K562 (cell line): ENCODE data around the gene C2orf42. TPM values are rescaled to one million over a fixed set of nuclear protein-coding genes. Genes with fewer than 3 reads are reported as not detected.

Experiments used
- ARNT ChIP-seq, 2 experiments: fragments of 450-650 bp; IDR thresholded peaks; 2 replicates each; pipeline ENCODE4 v1.6.1; 2016; ENCODE audit warnings: mild to moderate bottlenecking in 1 of 2
- FOXA3 ChIP-seq, 2 experiments: fragments of 450-650 bp in 1 of 2; sonication (generic) in 1 of 2; formaldehyde crosslinking; IDR thresholded peaks in 1 of 2; conservative IDR thresholded peaks in 1 of 2; 2 replicates each; pipeline versions ENCODE4 v1.4.0 to v1.8.0; 2020 to 2022; ENCODE audit warnings: mild to moderate bottlenecking in 2 of 2, missing genetic modification reagents in 1 of 2
- FOXP1 ChIP-seq: sonication (generic); formaldehyde crosslinking; IDR thresholded peaks from 2 replicates; pipeline ENCODE4 v1.8.0; 2022; ENCODE audit warnings: mild to moderate bottlenecking, missing genetic modification reagents
- JUN ChIP-seq, 2 experiments: sonication (generic) in 1 of 2; formaldehyde crosslinking in 1 of 2; IDR thresholded peaks; 2 replicates each; pipeline versions ENCODE4 v1.6.1 to v1.8.0; 2012 to 2022; ENCODE audit warnings: borderline replicate concordance in 2 of 2, mild to moderate bottlenecking in 2 of 2, improper control_type of control experiment in 1 of 2, low read depth in 1 of 2, low read length in 1 of 2, missing genetic modification reagents in 1 of 2
- KDM1A ChIP-seq, 2 experiments: fragments of 450-650 bp; IDR thresholded peaks; 2 replicates each; pipeline ENCODE4 v1.6.1; 2016; ENCODE audit warnings: mild to moderate bottlenecking in 2 of 2
- L3MBTL2 ChIP-seq: fragments of 450-650 bp; IDR thresholded peaks from 2 replicates; pipeline ENCODE4 v1.6.1; 2016; ENCODE audit warnings: mild to moderate bottlenecking, moderate library complexity
- MTA3 ChIP-seq: fragments of 450-650 bp; formaldehyde crosslinking; IDR thresholded peaks from 2 replicates; pipeline ENCODE4 v1.6.1; 2017; ENCODE audit warnings: mild to moderate bottlenecking, borderline replicate concordance
- NFIX ChIP-seq: fragments of 250-450 bp; sonication (Bioruptor Pico); IDR thresholded peaks from 2 replicates; pipeline ENCODE4 v1.4.0; 2020; ENCODE audit warnings: low read depth, mild to moderate bottlenecking, moderate library complexity
- NFXL1 ChIP-seq: fragments of 450-650 bp; formaldehyde crosslinking; IDR thresholded peaks from 2 replicates; pipeline ENCODE4 v1.4.0; 2021; ENCODE audit warnings: mild to moderate bottlenecking
- POLR2A ChIP-seq: fragments of 450-650 bp; conservative IDR thresholded peaks from 2 replicates; pipeline ENCODE4 v1.6.1; 2016
- SRSF3 ChIP-seq: fragments of 200-400 bp; formaldehyde crosslinking; IDR thresholded peaks from 2 replicates; pipeline ENCODE4 v1.6.1; 2016; ENCODE audit warnings: mild to moderate bottlenecking, low read length, moderate library complexity; ENCODE audit not compliant: insufficient read depth
- STAT5B ChIP-seq: fragments of 250-450 bp; sonication (Bioruptor Pico); IDR thresholded peaks from 2 replicates; pipeline ENCODE4 v1.8.0; 2021; ENCODE audit warnings: mild to moderate bottlenecking, inconsistent platforms
- TEAD1 ChIP-seq, 2 experiments: fragments of 450-650 bp in 1 of 2; sonication (generic) in 1 of 2; formaldehyde crosslinking; IDR thresholded peaks; 2 replicates each; pipeline versions ENCODE4 v1.4.0 to v1.8.0; 2020 to 2022; ENCODE audit warnings: mild to moderate bottlenecking in 2 of 2, missing genetic modification reagents in 1 of 2
- WHSC1 ChIP-seq: IDR thresholded peaks from one replicate; pipeline ENCODE4 v1.6.1; 2012; ENCODE audit warnings: low read length, control low read depth, inconsistent platforms
- ZC3H4 ChIP-seq: sonication (generic); formaldehyde crosslinking; IDR thresholded peaks from 2 replicates; pipeline ENCODE4 v1.9.0; 2021; ENCODE audit warnings: missing genetic modification reagents, borderline replicate concordance
- ZNF263 ChIP-seq: sonication (generic); formaldehyde crosslinking; IDR thresholded peaks from 2 replicates; pipeline ENCODE4 v1.8.0; 2022; ENCODE audit warnings: mild to moderate bottlenecking, missing genetic modification reagents, borderline replicate concordance
- polyA plus RNA-seq, 8 experiments: library from polyadenylated mRNA; depleted of rRNA in 4 of 8; stranded (reverse) in 5 of 8; unstranded in 3 of 8; fragments of >200 nt; fragmentation: Nextera tagmentation in 2 of 8; fragmentation: Illumina TruSeq in 1 of 8; extraction: Ambion mirVana in 2 of 8; extraction: Trizol in 1 of 8; gene quantifications; 2 replicates each; pipeline versions ENCODE4 v1.2.1 to v1.2.3, GENCODE V29; 2011 to 2014; ENCODE audit warnings: inconsistent platforms in 1 of 8, missing spikeins in 1 of 8
- total RNA-seq, 7 experiments: library from RNA; depleted of rRNA in 6 of 7; stranded (reverse); fragments of >200 nt in 6 of 7; fragmentation: Illumina TruSeq in 2 of 7; extraction: Trizol in 2 of 7; gene quantifications; 2 replicates each; pipeline versions ENCODE4 v1.2.1 to v1.2.3, GENCODE V29; 2011 to 2021; ENCODE audit warnings: low replicate concordance in 1 of 7
- TF ChIP-seq, protein P1 (sequence below): fragments of 150-350 bp; conservative IDR thresholded peaks from 2 replicates; pipeline ENCODE4 v1.6.1; 2014; ENCODE audit warnings: low read length
- TF ChIP-seq, protein P2 (sequence below): fragments of 250-450 bp; sonication (Bioruptor Pico); IDR thresholded peaks from 2 replicates; pipeline ENCODE4 v1.8.0; 2022; ENCODE audit warnings: inconsistent platforms, mild to moderate bottlenecking, moderate library complexity, borderline replicate concordance
- TF ChIP-seq, protein P3 (sequence below): fragments of 250-450 bp; sonication (Bioruptor Pico); IDR thresholded peaks from 2 replicates; pipeline ENCODE4 v1.8.0; 2022; ENCODE audit warnings: inconsistent platforms
- TF ChIP-seq, protein P4 (sequence below): fragments of 450-650 bp; IDR thresholded peaks from 2 replicates; pipeline ENCODE4 v1.6.1; 2016; ENCODE audit warnings: borderline replicate concordance

Gene C2orf42
- total and polyA plus RNA-seq, 9 of the 15 experiments (the other 6 are each of a cell fraction or from before 2014, with no cell fraction given): 4.6 to 10.9 (median 7.5) TPM

DNA sequence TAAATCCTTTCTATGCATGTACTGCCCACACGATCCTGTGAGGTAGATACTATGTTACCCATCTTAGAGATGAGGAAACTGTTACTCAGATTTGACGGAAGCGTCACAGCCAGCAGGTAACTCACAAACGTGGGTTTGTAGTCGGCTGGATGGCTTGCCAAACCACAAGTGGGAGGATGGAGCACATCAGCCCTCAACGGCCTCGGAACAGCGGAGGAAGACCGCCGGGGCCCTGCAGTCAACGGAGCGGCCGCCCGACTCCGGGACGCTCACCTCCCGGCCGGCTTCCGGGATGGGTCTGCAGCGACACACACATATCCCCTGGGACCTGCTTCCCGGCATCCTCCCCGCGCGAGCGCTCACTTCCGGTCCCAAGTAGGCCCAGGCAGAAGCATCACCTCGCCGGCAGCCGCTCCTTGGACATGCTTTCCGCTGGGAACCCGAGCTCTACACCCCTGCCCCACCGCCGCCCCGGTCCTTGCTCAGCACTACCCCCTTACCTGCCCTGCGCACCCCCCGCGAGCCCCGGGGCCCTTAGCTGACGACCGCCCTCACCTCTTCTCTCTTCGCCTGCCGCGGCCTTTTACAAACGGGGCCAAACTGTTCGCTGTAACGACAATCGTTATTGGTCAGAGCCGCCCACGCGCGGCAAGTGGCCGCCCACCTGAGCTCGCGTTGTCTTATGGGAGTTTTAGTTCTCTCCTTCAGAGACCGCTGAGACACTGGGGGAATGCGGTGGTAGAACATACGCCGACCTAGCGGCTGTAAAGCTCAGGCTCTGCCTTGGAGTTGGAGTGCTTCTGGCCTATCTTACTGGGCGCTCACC lies at the start of gene C2orf42 (continued):
- TF ChIP-seq JUN (IDR thresholded peaks at IDR 0.05; ENCODE audit: borderline replicate concordance, low read depth, low read length) (peak; percentile 27; the same call in 1 of the 2 replicates), JUN (CRISPR knock-in tag; IDR thresholded peaks at IDR 0.05; ENCODE audit: borderline replicate concordance) (no peak), FOXA3 (CRISPR knock-in tag; conservative IDR thresholded peaks at IDR 0.05 in 1 of 2, IDR thresholded peaks at IDR 0.05 in 1 of 2) (no peak), STAT5B (no peak), ARNT (IDR thresholded peaks at IDR 0.05) (no peak), POLR2A (peak; percentile 96), WHSC1 (no peak), L3MBTL2 (peak; percentile 47), FOXP1 (CRISPR knock-in tag) (0 out of 2 replicates have a peak, but pooled peaks have one; percentile 60), SRSF3 (no peak), ZC3H4 (peak; percentile 76; the same call in 1 of the 2 replicates), TEAD1 (CRISPR knock-in tag; IDR thresholded peaks at IDR 0.05) (peak in 1 of 2 experiments; percentile 38; a peak in 2 of 4 replicates), NFXL1 (no peak), KDM1A (IDR thresholded peaks at IDR 0.05) (peak in 1 of 2 experiments; percentile 62; a peak in 2 of 4 replicates), ZNF263 (CRISPR knock-in tag) (peak; percentile 15), MTA3 (peak; percentile 80), NFIX (no peak)
- TF ChIP-seq, protein P1, sequence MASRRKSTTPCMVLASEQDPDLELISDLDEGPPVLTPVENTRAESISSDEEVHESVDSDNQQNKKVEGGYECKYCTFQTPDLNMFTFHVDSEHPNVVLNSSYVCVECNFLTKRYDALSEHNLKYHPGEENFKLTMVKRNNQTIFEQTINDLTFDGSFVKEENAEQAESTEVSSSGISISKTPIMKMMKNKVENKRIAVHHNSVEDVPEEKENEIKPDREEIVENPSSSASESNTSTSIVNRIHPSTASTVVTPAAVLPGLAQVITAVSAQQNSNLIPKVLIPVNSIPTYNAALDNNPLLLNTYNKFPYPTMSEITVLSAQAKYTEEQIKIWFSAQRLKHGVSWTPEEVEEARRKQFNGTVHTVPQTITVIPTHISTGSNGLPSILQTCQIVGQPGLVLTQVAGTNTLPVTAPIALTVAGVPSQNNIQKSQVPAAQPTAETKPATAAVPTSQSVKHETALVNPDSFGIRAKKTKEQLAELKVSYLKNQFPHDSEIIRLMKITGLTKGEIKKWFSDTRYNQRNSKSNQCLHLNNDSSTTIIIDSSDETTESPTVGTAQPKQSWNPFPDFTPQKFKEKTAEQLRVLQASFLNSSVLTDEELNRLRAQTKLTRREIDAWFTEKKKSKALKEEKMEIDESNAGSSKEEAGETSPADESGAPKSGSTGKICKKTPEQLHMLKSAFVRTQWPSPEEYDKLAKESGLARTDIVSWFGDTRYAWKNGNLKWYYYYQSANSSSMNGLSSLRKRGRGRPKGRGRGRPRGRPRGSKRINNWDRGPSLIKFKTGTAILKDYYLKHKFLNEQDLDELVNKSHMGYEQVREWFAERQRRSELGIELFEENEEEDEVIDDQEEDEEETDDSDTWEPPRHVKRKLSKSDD: no peak
- TF ChIP-seq, protein P2, sequence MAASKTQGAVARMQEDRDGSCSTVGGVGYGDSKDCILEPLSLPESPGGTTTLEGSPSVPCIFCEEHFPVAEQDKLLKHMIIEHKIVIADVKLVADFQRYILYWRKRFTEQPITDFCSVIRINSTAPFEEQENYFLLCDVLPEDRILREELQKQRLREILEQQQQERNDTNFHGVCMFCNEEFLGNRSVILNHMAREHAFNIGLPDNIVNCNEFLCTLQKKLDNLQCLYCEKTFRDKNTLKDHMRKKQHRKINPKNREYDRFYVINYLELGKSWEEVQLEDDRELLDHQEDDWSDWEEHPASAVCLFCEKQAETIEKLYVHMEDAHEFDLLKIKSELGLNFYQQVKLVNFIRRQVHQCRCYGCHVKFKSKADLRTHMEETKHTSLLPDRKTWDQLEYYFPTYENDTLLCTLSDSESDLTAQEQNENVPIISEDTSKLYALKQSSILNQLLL (CRISPR knock-in tag): no peak
- TF ChIP-seq, protein P3, sequence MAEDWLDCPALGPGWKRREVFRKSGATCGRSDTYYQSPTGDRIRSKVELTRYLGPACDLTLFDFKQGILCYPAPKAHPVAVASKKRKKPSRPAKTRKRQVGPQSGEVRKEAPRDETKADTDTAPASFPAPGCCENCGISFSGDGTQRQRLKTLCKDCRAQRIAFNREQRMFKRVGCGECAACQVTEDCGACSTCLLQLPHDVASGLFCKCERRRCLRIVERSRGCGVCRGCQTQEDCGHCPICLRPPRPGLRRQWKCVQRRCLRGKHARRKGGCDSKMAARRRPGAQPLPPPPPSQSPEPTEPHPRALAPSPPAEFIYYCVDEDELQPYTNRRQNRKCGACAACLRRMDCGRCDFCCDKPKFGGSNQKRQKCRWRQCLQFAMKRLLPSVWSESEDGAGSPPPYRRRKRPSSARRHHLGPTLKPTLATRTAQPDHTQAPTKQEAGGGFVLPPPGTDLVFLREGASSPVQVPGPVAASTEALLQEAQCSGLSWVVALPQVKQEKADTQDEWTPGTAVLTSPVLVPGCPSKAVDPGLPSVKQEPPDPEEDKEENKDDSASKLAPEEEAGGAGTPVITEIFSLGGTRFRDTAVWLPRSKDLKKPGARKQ: no peak
- TF ChIP-seq, protein P4, sequence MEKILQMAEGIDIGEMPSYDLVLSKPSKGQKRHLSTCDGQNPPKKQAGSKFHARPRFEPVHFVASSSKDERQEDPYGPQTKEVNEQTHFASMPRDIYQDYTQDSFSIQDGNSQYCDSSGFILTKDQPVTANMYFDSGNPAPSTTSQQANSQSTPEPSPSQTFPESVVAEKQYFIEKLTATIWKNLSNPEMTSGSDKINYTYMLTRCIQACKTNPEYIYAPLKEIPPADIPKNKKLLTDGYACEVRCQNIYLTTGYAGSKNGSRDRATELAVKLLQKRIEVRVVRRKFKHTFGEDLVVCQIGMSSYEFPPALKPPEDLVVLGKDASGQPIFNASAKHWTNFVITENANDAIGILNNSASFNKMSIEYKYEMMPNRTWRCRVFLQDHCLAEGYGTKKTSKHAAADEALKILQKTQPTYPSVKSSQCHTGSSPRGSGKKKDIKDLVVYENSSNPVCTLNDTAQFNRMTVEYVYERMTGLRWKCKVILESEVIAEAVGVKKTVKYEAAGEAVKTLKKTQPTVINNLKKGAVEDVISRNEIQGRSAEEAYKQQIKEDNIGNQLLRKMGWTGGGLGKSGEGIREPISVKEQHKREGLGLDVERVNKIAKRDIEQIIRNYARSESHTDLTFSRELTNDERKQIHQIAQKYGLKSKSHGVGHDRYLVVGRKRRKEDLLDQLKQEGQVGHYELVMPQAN: peak; percentile 73; the same call in 1 of the 2 replicates
